Smooth muscle cell (in vitro differentiated cells): Measurements from ENCODE around the gene ADAMTSL1. TPM values are rescaled to one million over a fixed set of nuclear protein-coding genes. Genes with fewer than 3 reads are reported as not detected.

ENCODE experiments used
- DNase-seq: peaks from one replicate; lab custom pipeline; 2025; ENCODE audit not compliant: unreplicated experiment; lab: John Stamatoyannopoulos, UW
- H2AFZ ChIP-seq: fragments of 200-600 bp; sonication (generic); 2 replicates; pipeline ENCODE4 v1.6.0; 2016; ENCODE audit warnings: antibody characterized with exemption, low read depth, mild to moderate bottlenecking
- H3F3A ChIP-seq: fragments of 200-600 bp; sonication (generic); 2 replicates; pipeline ENCODE4 v1.6.0; 2017; ENCODE audit warnings: antibody characterized with exemption, low read depth
- H3K27ac ChIP-seq: fragments of 200-600 bp; sonication (generic); 2 replicates; pipeline ENCODE4 v1.5.1; 2016; ENCODE audit warnings: low read depth, mild to moderate bottlenecking
- H3K27me3 ChIP-seq: fragments of 200-600 bp; sonication (generic); 2 replicates; pipeline ENCODE4 v1.6.1; 2016; ENCODE audit warnings: low read depth, mild to moderate bottlenecking
- H3K36me3 ChIP-seq: fragments of 200-600 bp; sonication (generic); 2 replicates; pipeline ENCODE4 v1.5.1; 2016; ENCODE audit warnings: low read depth
- H3K4me1 ChIP-seq: fragments of 200-600 bp; sonication (generic); 2 replicates; pipeline ENCODE4 v1.5.1; 2016; ENCODE audit warnings: low read depth
- H3K4me2 ChIP-seq: fragments of 200-600 bp; sonication (generic); 2 replicates; pipeline ENCODE4 v1.6.0; 2016; ENCODE audit warnings: mild to moderate bottlenecking
- H3K4me3 ChIP-seq: fragments of 200-600 bp; sonication (generic); 2 replicates; pipeline ENCODE4 v1.5.1; 2016; ENCODE audit warnings: mild to moderate bottlenecking
- H3K79me2 ChIP-seq: fragments of 200-600 bp; sonication (generic); 2 replicates; pipeline ENCODE4 v1.6.0; 2016; ENCODE audit warnings: low read depth, mild to moderate bottlenecking
- H3K9ac ChIP-seq: fragments of 200-600 bp; sonication (generic); 2 replicates; pipeline ENCODE4 v1.6.0; 2016; ENCODE audit warnings: low read depth
- H3K9me3 ChIP-seq: fragments of 200-600 bp; sonication (generic); replicated peaks from 2 replicates; pipeline ENCODE4 v1.5.1; 2016; ENCODE audit warnings: low read depth
- H4K20me1 ChIP-seq: fragments of 200-600 bp; sonication (generic); 2 replicates; pipeline ENCODE4 v1.6.0; 2016; ENCODE audit warnings: low read depth
- WGBS: methylation state at CpG from one replicate; pipeline ENCODE4 v1.1.7; 2016; ENCODE audit warnings: low lambda C conversion rate; 5-methylcytosine and 5-hydroxymethylcytosine counted together
- polyA plus RNA-seq: library from polyadenylated mRNA; unstranded; fragments of >200 nt; fragmentation: Nextera tagmentation; extraction: Ambion mirVana; gene quantifications from 2 replicates; pipeline ENCODE4 v1.2.1, GENCODE V29; 2016
- total RNA-seq: library from RNA; depleted of rRNA; stranded (reverse); fragments of >200 nt; gene quantifications from 2 replicates; pipeline ENCODE4 v1.2.3, GENCODE V29; 2014
- TF ChIP-seq, protein P1 (sequence below): fragments of 200-600 bp; sonication (generic); IDR thresholded peaks from 2 replicates; pipeline ENCODE4 v1.5.1; 2017; ENCODE audit warnings: borderline replicate concordance, mild to moderate bottlenecking, antibody characterized with exemption; ENCODE audit not compliant: insufficient read depth, poor library complexity, severe bottlenecking

Gene ADAMTSL1
- total and polyA plus RNA-seq, 2 experiments from 2014 or later: 4.3 to 4.4 TPM

DNA sequence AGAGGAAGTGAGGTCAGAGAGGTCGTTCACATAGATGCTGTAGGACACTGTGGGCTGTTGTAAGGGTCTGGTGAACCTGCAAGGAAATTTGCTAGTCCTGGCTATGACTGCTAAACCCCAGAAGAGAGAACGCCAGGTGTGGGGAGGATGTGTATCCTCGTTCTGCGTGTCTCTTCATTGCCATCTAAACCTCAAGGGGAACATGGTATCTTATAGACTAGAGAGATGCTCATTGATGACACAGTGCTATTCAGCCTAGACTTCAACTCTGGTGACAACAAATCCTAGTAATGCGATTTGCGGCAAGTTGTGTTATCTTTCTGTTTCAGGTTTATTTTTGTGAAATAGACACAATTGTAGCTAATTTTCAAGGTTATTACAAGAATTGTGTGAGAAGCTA is 140.2 kb downstream of the ADAMTSL1 start:
- H3K79me2 ChIP-seq: no peaks in the 10 kb centered on the region

DNA sequence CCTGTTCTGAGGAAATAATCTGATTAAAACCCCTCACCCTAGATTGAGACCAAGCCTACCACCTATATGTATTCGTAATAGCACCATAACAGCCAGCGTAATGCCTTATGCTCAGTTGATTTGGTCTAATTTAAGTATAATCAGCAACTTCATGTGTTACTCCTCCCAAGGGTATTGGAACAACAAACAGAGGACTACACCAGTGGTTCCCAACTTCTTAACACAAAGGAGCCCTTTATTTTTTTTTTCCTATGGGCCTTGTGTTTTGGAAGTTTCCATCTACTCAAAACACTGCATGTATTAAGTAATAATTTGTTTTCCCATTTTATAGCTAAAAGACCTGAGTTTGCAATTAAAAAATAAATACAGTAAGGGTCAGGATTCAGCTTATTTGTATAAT is 140.7 kb downstream of the ADAMTSL1 start:
- Histone ChIP-seq H3K27ac (no peak overlapping the region), H2AFZ (no peak overlapping the region), H3K79me2 (no peaks in the 10 kb centered on the region), H3F3A (no peaks in the 10 kb centered on the region), H3K27me3 (no peaks in the 10 kb centered on the region), H4K20me1 (no peaks in the 10 kb centered on the region), H3K9ac (no peak overlapping the region), H3K36me3 (no peaks in the 10 kb centered on the region), H3K4me3 (no peak overlapping the region), H3K4me2 (no peak overlapping the region), H3K4me1 (no peaks in the 10 kb centered on the region), H3K9me3 (no peaks in the 10 kb centered on the region)
- 93% methylated on average over 2 of the region's 2 CpGs for WGBS
- TF ChIP-seq, protein P1, sequence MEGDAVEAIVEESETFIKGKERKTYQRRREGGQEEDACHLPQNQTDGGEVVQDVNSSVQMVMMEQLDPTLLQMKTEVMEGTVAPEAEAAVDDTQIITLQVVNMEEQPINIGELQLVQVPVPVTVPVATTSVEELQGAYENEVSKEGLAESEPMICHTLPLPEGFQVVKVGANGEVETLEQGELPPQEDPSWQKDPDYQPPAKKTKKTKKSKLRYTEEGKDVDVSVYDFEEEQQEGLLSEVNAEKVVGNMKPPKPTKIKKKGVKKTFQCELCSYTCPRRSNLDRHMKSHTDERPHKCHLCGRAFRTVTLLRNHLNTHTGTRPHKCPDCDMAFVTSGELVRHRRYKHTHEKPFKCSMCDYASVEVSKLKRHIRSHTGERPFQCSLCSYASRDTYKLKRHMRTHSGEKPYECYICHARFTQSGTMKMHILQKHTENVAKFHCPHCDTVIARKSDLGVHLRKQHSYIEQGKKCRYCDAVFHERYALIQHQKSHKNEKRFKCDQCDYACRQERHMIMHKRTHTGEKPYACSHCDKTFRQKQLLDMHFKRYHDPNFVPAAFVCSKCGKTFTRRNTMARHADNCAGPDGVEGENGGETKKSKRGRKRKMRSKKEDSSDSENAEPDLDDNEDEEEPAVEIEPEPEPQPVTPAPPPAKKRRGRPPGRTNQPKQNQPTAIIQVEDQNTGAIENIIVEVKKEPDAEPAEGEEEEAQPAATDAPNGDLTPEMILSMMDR: no peak
- no peak for DNase-seq

More for the DNA sequence above, 140.2 kb downstream of the ADAMTSL1 start:
- H3K27me3 ChIP-seq: no peaks in the 10 kb centered on the region
- H3F3A ChIP-seq: no peaks in the 10 kb centered on the region
- no peaks in the 10 kb centered on the region for H3K9me3 ChIP-seq
- no peaks in the 10 kb centered on the region for H4K20me1 ChIP-seq
- H3K4me2 ChIP-seq: no peak overlapping the region
- TF ChIP-seq, protein P1: no peak
- no peak overlapping the region for H3K9ac ChIP-seq
- WGBS: 93% methylated on average over 6 of the region's 6 CpGs
- no peaks in the 10 kb centered on the region for H3K4me1 ChIP-seq
- H3K4me3 ChIP-seq: no peak overlapping the region
- DNase-seq: no peak
- no peaks in the 10 kb centered on the region for H3K36me3 ChIP-seq
- no peak overlapping the region for H3K27ac ChIP-seq
- no peak overlapping the region for H2AFZ ChIP-seq

DNA sequence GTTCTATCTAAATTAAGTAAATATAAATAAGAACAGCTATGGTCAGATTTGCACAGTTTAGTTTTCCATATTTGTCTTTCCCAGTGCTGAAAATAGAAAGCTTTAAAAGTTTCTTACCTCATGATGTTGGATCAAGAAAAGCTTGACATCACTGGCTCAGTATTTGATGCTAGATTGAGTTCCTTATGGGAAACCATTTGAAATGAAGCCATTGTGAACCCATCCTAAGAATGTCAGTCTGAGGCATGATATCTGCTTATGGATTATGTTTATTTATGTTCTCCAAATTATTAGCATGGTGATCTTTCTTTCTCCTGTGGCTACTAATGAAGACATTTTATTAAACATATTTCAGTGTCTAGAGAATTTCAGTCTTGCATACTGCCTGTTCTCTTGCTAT is 143.0 kb downstream of the ADAMTSL1 start:
- TF ChIP-seq, protein P1: no peak
- no peak for DNase-seq
- H3K79me2 ChIP-seq: no peaks in the 10 kb centered on the region
- no peaks in the 10 kb centered on the region for H3F3A ChIP-seq
- no peak overlapping the region for H3K4me3 ChIP-seq
- H3K36me3 ChIP-seq: no peaks in the 10 kb centered on the region
- no peaks in the 10 kb centered on the region for H3K27me3 ChIP-seq
- no peak overlapping the region for H3K9ac ChIP-seq
- no peak overlapping the region for H3K4me2 ChIP-seq
- no peaks in the 10 kb centered on the region for H3K9me3 ChIP-seq
- H3K4me1 ChIP-seq: no peaks in the 10 kb centered on the region
- H4K20me1 ChIP-seq: no peaks in the 10 kb centered on the region
- no peak overlapping the region for H2AFZ ChIP-seq
- H3K27ac ChIP-seq: no peak overlapping the region

DNA sequence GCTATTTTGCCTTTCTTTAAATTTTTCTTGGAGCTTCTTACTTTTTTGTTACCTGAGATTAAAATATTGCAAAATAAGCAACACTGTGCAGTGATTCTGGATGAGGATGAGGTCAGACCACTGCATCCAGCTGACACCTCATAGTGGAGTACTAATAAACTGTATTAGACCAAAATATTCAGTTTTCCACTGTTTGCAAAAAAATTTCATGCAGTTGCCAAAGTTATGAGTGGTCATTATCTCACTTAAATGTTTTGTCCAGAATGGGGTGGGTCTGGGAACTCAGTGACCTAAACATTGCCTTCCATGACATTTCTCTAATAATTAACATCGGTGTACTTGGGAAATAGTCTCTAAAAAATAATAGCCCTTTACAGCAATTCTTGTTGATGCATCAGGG is 143.8 kb downstream of the ADAMTSL1 start:
- Histone ChIP-seq H3K36me3 (no peaks in the 10 kb centered on the region), H3K27me3 (no peaks in the 10 kb centered on the region), H3K79me2 (no peaks in the 10 kb centered on the region), H3K9me3 (no peaks in the 10 kb centered on the region), H3K4me3 (no peak overlapping the region), H3K27ac (no peak overlapping the region), H3K4me1 (no peaks in the 10 kb centered on the region), H3F3A (no peaks in the 10 kb centered on the region), H3K4me2 (no peak overlapping the region), H3K9ac (no peak overlapping the region), H2AFZ (no peak overlapping the region), H4K20me1 (no peaks in the 10 kb centered on the region)
- TF ChIP-seq, protein P1: no peak
- WGBS: 100% methylated on average over 1 of the region's 1 CpG
- DNase-seq: no peak
